NOMO-1 treated with DMSO at 0.1 percent for 48 hours (cell line): Measurements from ENCODE around the gene LPP.

Experiments used
- DNase-seq: peaks from one replicate; lab custom pipeline; 2025; ENCODE audit not compliant: unreplicated experiment; lab: John Stamatoyannopoulos, UW

Gene LPP

DNA sequence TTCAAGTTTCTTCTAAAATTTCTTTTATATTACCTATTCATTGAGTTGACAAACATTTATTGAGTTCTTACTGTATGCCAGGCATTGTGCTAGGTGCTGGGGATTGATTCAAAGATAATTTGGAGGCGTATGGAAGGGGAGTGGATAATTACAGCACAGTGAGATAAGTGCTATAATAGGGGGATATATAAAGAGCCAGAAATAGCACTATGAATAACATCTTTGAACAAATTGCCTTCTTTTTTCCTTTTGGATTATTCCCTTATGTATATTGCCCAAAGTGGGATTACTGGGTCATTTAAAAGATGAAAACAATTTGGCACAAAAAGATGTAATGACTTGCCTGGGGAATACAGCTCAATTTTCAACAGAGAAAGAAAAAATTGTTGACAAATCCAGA, 64.6 kb downstream of the LPP start:
- DNase-seq = no peak

DNA sequence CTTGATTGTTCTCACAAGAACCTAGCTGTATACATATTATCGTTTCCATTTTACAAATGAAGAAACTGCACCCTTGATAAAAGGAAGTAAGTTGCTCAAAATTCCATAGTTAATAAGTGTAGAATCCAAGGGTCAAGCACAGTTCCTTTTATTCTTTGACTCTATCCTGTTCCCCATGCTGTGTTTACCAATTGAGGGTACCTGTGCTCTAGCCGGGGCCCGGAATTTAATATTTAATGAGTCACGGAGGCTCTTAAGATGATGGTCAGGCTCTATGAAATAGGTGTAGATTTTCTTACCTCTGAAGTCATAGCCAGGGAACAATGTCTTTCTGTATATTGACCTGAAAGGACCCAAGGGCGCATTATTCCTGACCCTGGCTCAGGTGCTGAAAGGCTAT, 65.2 kb downstream of the LPP start:
- DNase-seq = no peak

DNA sequence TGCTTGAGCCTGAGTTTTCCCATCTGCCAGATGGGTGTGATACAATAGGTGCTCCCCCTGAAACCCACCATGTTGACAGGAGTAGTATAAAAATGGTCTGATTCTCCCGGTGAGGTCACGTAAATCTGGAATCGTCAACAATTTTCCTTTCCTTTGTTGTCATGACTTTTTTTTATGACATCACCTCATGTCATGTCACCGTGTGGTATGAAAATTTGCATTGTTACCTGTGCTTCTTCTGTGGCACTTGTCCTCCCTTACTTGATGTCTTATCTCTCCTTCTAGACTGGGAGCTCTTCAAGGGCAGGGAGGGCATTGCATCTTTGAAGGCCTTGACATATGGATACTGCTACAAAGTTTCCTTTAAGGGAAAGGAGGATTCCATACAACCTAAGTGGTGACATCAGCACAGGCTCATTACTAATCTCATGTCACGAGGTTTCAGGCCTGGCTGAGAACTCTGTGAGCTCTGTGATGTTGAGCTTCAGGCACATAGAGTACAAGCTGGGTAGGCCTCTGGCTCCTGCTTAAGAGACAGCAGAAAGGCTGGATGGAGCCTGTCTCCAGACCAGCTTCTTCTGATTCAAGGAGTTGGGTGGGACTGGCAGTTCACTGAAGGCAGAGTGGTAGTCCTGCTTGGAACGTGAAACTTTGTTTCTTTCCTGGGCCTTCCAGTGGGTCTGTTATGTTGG, 66.3 kb downstream of the LPP start:
- DNase-seq = no peak

- no peak for DNase-seq
Observed at GRCh38 chr3:188220988-188221818, 67.2 kb downstream of the LPP start.

DNA sequence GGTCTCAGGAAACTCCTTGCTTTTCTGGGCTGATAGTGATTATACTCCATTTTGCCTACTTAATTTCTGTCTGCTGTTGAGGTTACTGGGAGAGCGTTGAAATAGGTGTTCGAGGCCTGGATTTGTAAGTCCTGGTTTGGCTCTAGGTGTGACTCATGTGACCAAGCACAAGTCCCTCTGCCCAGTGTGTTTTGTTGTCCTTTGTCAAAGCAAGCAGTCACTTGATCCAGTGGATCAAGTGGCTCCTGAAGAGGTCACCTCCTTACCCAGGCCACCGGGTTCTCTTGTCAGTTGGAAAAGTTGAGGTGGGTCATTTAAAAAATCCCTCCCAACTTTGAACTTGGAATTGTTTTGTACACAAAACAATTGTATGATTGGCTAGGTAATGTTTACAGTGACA, 70.0 kb downstream of the LPP start:
- no peak for DNase-seq

- no peak for DNase-seq
Observed at GRCh38 chr3:188227442-188227841, 73.5 kb downstream of the LPP start.

DNA sequence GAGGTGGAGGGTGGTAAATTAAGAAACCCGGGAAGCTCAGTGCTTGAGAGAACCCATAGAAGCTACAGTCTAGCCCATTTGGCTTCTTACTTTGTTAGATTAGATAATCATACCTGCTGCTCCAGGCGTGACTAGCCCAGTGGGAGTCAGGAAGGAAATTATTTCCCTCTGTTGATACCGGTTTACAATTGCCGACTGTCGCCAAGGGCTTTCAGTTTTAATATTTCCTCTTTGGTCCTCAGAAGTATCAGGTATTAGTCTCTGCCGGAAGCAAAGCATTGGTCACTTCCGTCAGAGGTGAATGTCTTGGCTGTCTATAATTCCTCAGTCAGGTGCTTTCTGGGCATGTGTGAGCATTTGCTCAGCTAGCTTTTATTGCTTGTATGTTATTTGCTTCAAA, 75.2 kb downstream of the LPP start:
- no peak for DNase-seq

DNA sequence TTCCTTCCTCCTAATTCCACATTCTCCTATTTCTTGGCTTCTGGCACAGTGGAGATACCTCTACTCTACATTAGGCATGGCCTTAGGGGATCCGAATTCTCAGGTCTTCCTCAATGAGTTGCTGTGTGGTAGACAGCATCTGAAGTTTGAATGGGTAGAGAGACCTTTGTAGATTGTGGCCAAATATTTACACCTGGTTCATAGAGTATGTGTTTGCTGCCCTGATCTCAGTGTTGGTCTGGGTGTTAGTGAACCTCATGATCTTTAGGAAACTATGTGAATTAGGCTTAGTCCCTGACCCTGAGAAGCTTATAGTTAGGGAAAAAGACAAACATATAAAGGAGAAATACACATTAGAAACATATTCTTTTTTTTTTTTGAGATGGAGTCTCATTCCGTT, 75.8 kb downstream of the LPP start:
- no peak for DNase-seq

DNA sequence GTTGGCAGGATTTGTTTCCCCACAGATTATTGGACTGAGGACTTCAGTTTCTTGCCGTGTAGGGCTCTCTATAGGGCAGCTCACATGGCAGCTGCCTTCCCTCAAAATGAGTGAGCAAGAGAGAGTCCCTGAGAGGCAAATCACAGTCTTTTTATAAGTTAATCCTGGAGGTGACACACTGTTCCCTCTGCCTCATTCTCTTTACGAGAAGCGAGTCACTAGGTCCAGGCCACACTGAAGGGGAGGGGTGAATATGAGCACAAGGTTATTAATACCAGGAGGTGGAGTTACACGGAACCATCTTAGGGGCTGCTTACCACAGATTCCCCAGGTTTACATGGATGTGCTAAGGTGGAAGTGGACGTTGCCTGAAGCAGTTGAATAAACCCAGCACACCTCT, 77.0 kb downstream of the LPP start:
- no peak for DNase-seq

- DNase-seq = no peak
Observed at GRCh38 chr3:188231456-188231855, 77.5 kb downstream of the LPP start.

DNA sequence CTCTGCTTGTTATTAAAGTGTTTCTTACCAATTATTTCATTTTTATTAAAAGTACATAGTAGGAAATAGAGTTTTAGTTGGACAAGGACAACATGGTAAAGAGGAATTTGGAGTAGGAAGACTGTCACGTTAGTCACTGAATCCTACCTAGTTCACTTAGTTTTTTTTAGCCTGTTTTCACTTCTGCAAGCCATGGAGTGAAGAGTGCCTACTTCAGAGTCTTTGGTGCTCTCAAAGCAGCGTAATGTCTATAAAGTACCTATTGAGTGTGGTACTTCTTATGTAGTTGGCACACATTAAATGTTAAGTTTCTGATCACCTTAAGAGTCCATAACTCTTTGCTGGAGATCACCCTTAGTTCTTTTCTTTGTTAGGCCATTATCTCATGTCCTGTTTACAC, 78.7 kb downstream of the LPP start:
- no peak for DNase-seq

DNA sequence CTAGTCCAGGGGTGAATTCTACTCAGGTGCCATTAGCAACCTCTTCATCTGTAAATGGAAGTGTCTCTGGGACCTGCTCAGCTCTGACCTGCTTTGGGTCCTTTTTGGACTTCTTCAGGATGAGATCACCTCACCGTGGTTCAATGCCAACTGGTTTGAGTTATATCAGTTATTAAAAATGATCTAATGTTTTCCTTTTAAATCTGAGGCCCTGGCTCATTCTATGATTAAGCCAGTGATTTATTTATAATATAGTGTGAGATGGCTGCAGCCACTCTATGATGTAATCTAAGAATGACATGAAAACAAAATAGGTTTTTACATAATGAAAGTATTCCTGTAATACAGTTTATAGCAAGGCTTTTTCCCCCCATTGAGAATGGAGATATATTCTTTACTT, 79.4 kb downstream of the LPP start:
- no peak for DNase-seq

DNA sequence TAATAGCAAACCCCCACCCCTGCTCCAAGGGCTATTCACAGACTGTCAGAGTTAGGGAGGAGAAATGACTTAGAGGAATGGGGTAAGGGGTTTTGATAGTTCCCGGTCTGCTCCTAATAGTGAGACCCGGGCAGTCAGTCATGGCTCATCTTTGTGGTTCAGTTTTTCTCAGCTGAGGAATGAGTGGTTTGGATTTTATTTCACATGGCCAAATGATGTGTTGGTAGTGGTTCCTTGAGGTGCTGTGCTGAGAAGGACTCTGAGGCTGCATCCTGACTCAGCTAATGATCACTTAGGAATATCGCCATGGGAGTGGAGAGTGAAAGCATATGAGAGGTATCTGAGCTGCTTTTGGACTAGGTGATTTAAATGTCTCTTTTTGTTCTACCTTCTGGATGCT, 80.2 kb downstream of the LPP start:
- no peak for DNase-seq

DNA sequence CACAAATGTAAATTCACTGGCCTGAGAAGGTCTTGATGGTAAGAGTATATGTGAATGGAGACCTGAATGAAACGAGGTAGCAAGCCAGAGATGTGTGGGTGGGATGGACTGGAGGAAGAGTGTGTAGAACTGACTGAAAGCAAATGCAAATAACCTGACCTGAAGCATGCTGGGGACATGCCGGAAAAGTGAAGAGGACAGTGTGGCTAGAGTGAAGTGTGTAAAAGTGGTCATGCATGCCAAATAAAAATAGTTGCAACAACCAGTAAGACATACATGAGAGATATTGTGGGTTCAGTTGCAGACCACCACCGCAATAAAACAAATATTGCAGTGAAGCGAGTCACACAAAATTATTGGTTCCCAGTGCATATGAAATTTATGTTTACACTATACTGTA, 82.3 kb downstream of the LPP start:
- DNase-seq = no peak

DNA sequence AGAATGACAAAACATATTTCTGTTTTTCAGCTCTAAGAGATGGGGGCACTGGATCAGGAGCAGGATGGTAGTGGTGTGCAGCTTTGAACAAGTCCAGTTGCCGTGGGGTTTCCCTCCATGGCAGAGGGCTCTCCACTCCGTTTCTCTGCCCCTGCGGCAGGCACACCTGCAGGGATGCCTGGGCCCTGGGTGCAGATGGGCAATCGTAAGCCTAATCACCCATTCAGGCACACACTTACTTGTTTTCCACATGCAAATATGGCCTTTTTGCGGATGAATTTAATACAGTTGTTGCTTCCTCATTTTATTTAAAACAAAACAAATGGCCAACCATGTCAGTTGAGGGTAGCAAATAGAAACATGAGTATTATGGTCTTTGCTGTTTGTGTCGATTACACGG, 85.1 kb downstream of the LPP start:
- no peak for DNase-seq

DNA sequence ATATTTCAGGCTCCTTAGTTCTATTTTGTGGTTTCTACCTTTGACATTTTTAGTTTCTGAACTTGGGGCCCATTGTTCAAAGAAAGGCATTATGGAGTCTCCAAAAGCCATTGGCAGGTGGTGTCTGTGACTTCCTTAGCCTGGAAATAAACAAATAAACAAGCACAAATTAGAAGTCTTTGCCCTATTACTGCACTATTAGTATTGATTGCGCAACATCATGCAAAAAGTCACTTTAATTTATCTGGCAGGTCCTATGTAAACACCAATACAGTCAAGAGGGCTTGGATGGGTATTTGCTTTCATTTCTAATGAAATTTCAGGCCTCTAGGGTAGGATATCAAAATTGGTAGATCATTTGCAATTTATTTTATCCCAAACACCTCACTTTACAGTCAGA, 85.6 kb downstream of the LPP start:
- no peak for DNase-seq

DNA sequence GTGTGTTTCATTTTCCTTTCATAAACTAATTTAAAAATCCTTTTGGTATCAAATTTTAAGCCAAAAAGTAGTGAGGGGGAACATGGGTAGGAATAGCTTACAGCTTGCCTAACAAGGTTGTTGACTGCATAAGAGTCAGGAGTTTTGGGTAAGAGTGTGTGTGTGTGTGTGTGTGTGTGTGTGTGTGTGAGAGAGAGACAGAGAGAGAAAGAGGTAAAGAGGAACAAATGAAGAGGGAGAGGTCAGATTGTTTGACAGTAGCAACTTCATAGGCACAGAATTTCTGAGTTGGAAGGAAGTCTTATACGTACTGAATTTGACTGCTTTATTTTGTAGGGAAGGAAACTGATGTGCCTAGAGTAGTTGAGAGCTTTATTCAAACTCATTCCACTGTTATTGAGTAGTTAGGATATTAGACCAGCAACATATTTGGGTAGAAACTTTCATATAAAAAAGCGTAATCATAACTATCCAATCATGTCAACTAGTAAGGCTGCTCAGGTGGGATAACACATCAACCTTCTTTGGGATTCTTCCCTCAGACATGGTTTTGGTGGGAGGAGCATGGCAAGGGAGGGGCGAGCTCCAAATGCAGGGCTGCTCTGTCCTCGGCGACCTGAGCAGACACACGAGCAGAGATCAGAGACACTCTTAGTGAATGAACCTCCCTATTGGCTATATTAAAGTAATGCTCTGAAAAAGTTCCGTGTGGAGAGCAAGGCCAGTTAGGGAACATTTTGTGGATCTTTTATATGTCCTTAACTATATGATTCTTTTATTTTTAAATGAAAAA, 86.4 kb downstream of the LPP start:
- no peak for DNase-seq

DNA sequence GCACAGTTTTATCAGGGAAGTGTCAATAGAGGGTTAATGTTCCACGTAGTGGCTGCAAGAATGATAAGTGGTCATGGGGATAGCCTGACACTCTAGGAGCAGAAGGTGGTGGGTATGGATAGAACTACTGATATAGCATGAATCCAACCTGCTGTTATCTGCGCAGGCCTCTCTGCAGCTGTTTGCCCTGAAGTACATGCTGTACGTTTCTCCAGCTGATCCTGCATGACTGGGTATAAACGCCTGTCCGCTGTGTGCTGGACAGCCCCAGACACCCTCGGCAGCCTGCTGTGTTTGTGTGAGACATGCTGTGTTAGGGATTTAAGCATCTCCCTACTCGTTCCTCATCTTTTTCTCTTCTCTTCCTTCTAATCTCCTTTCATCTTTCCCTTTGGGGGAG, 87.1 kb downstream of the LPP start:
- DNase-seq = no peak

DNA sequence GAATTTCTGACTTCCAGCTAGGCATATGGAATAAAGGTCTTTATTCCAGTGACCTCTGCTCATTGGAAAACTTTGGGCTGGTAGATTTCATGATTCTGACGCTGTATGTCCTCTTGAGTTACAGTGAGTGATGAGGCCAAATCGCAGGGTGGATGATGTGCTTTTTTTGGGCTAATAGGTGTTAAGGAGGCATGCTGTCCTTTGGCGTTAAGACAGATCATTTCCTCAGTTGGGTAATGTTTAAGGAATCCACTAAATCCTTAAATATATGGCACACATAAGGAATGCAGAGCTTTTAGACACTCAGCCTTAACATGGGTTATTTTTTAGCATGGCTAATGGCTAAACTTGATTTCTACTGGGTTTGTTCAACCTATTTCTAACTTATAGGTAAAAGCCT, 87.9 kb downstream of the LPP start:
- DNase-seq = no peak

DNA sequence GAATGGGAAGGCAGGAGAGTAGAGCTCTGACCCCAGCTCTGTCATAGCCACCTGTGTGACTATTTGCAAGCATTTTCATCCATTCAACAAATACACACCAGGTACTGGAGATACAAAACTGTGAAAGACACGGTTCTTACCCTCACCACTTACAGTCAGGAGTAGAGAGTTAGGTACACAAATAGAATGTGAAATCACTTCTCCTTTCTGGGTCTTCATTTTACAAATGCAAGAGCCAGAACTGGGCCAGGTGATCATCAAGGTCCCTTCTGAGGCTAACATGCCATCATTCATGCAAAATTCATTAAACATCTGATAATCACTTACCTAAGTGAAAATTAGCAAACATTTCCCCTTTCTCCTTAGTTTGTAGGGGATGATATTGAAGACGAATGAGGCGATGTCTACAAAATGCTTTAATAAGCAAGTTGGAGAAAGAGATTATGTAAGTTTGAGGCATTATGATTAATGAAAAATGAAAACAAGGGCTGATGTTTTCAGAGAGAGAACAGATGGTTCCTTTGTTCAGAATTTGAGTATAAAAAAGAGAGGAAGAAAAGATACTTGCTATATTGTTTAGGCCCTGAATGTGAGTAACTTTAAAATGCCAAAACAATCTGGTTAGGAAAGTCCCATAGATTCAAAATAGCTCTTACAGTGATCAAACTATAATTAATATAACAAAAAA, 88.6 kb downstream of the LPP start:
- no peak for DNase-seq

DNA sequence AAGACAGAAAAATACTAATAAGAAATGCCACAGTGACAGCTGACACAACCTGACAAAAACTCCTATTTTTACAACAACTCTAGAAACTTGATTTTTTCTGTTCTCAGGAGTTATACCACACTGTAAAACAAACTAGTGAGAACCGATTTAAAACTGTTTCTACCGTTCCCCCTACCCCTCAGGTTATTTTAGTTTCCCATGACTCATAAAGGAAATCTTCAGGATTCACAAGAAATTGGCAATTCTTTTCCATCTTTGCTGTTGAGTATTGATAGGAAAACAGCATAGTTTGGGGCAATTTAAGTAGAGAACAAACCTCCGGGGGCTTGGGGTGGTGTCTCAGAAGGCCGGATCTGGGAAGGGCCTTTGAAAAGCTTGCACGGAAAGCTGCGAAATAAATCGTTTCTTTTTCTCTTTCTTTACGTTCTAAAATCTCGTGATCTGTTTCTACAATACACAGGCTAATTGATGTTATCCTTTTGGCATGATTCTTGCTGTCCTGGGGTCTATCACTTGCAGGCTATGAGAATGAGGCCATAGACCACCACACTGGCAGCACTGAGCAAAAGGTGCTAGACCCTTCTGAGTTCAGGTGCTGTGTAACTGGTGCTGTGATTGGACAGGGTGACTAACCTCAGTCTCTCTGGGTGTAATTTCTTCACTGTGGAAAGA, 89.3 kb downstream of the LPP start:
- no peak for DNase-seq
